Upper lobe of left lung (tissue), 6 donors: ENCODE results near the gene MLST8. TPM values are rescaled to one million over a fixed set of nuclear protein-coding genes. Genes with fewer than 3 reads are reported as not detected.

Experiments used
- ATAC-seq, 2 donors: fragments of 200-7000 bp; cut with Tn5 transposase; one replicate each; pipeline ENCODE4 v1.9.1; 2022; ENCODE audit warnings: mild to moderate bottlenecking in 2 of 2, moderate library complexity in 2 of 2; ENCODE audit not compliant: low FRiP score in 2 of 2
- DNase-seq, 2 donors: peaks; one replicate each; pipeline ENCODE4 v3.0.0-alpha.2; 2019 to 2020
- H3K27ac ChIP-seq, 4 donors: fragments of 200-600 bp; sonication (generic); one replicate each; pipeline ENCODE4 v1.5.1; 2016 to 2019
- H3K27me3 ChIP-seq, 4 donors: fragments of 200-600 bp; sonication (generic); one replicate each; pipeline ENCODE4 v1.5.1; 2017 to 2019
- H3K36me3 ChIP-seq, 4 donors: fragments of 200-600 bp; sonication (generic); one replicate each; pipeline ENCODE4 v1.5.1; 2016 to 2019
- H3K4me1 ChIP-seq, 4 donors: fragments of 200-600 bp; sonication (generic); one replicate each; pipeline ENCODE4 v1.5.1; 2018 to 2019
- H3K4me3 ChIP-seq, 4 donors: fragments of 200-600 bp; sonication (generic); one replicate each; pipeline ENCODE4 v1.5.1; 2017 to 2019; ENCODE audit warnings: mild to moderate bottlenecking in 2 of 4, moderate library complexity in 1 of 4
- H3K9me3 ChIP-seq, 4 donors: fragments of 200-600 bp; sonication (generic); one replicate each; pipeline ENCODE4 v1.5.1; 2018 to 2019
- EP300 ChIP-seq, 4 donors: sonication (generic); formaldehyde crosslinking; IDR thresholded peaks; one replicate each; pipeline ENCODE4 v1.5.1; 2017; ENCODE audit warnings: antibody characterized with exemption in 4 of 4, control low read depth in 2 of 4
- POLR2A ChIP-seq, 4 donors: fragments of 450-650 bp; IDR thresholded peaks; one replicate each; pipeline ENCODE4 v1.5.1; 2016 to 2017; ENCODE audit warnings: antibody characterized with exemption in 4 of 4, mild to moderate bottlenecking in 2 of 4
- POLR2AphosphoS5 ChIP-seq, 2 donors: sonication (generic); formaldehyde crosslinking; IDR thresholded peaks; one replicate each; pipeline ENCODE4 v1.5.1; 2017; ENCODE audit warnings: antibody characterized with exemption in 2 of 2
- WGBS, 2 donors: methylation state at CpG; one replicate each; pipeline ENCODE4 v1.1.5; 2017 to 2018; 5-methylcytosine and 5-hydroxymethylcytosine counted together
- total RNA-seq, 6 donors: library from RNA; depleted of rRNA in 4 of 6; stranded (reverse); fragments of >200 nt in 4 of 6; gene quantifications; one replicate each; pipeline versions ENCODE4 v1.1.0 to v1.2.1, GENCODE V29; 2016 to 2021
- TF ChIP-seq, protein P1 (sequence below), 6 experiments: fragments of 450-650 bp in 4 of 6; fragments of 200-600 bp in 2 of 6; sonication (generic) in 2 of 6; IDR thresholded peaks; one replicate each; pipeline ENCODE4 v1.5.1; 2016 to 2019; ENCODE audit warnings: antibody characterized with exemption in 6 of 6
- donor health status: DM: no; HTN: no; CAD: no; lungs with moderate emphysema.
- donor health status: DM: no; HTN: yes; CAD: no; lungs with severe emphysema.

The MLST8 gene
- total RNA-seq, 6 donors from 2014 or later, result 24.6 to 93.2 (median 47.7) TPM

DNA sequence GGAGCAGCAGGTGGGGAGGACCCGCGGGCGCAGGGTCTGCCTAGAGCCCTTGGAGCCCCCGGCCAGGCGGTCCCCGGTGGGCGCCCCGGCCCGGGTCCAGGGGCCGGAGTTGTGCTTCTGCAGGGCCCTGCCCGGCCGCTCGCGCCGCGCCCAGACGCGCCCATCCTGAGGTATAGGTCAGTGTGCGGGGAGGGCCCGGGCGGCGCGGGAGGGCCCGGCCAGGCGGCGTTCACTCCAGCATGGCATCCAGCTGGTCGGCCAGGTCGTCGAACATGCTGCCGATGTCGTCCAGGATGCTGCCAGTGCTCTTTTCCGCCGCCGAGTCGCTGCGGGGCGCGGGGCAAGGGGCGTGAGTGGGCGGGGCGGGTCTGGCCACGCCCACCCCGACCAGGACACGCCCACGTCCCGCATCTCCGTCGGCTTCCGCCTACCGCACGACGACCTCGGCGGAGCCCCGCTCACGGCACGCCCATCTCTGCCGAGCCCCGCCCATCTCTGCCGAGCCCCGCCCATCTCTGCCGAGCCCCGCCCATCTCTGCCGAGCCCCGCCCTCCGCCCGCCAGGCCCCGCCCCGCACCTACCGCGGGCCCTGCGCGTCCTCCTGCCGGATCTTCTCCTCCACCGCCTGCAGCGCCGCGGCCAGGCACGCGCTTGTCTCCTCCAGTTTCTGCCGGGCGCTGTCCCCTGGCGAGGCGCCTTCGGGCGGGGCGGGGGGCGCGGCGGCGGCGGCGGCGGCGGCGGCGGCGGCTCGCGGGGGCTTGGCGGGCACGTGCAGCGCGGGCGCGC, 26.7 kb upstream of the MLST8 start:
- 64 to 66% methylated on average over 14 to 47 of the region's 106 CpGs for WGBS, 2 donors
- ATAC-seq (peak in 1 of 2 donors; percentile 51), DNase-seq (peak in 1 of 2 donors; percentile 86)
- Histone ChIP-seq H3K27me3 (no peaks in the 10 kb centered on the region), H3K9me3 (no peaks in the 10 kb centered on the region), H3K4me3 (no peak overlapping the region), H3K4me1 (peaks cover 0 to 5% (median 0%) of the 10 kb centered on the region in 4 donors), H3K27ac (no peak overlapping the region), H3K36me3 (peaks cover 5 to 47% (median 44%) of the 10 kb centered on the region in 4 donors)
- TF ChIP-seq, protein P1, sequence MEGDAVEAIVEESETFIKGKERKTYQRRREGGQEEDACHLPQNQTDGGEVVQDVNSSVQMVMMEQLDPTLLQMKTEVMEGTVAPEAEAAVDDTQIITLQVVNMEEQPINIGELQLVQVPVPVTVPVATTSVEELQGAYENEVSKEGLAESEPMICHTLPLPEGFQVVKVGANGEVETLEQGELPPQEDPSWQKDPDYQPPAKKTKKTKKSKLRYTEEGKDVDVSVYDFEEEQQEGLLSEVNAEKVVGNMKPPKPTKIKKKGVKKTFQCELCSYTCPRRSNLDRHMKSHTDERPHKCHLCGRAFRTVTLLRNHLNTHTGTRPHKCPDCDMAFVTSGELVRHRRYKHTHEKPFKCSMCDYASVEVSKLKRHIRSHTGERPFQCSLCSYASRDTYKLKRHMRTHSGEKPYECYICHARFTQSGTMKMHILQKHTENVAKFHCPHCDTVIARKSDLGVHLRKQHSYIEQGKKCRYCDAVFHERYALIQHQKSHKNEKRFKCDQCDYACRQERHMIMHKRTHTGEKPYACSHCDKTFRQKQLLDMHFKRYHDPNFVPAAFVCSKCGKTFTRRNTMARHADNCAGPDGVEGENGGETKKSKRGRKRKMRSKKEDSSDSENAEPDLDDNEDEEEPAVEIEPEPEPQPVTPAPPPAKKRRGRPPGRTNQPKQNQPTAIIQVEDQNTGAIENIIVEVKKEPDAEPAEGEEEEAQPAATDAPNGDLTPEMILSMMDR (IDR thresholded peaks at IDR 0.05), result no peak
- TF ChIP-seq POLR2AphosphoS5 (IDR thresholded peaks at IDR 0.05) (no peak), EP300 (IDR thresholded peaks at IDR 0.05) (no peak), POLR2A (IDR thresholded peaks at IDR 0.05) (no peak)

GRCh38 chr16:2179107-2179501, 26.1 kb upstream of the MLST8 start:
- H3K27me3 ChIP-seq, result no peaks in the 10 kb centered on the region
- H3K4me1 ChIP-seq, result peaks cover 0 to 5% (median 0%) of the 10 kb centered on the region in 4 donors
- no peak overlapping the region for H3K4me3 ChIP-seq
- H3K9me3 ChIP-seq, result no peaks in the 10 kb centered on the region
- DNase-seq, result peak in 1 of 2 donors; percentile 85
- H3K27ac ChIP-seq, result no peak overlapping the region
- peaks cover 5 to 41% (median 38%) of the 10 kb centered on the region in 4 donors for H3K36me3 ChIP-seq
- no peak for ATAC-seq
- TF ChIP-seq POLR2A (IDR thresholded peaks at IDR 0.05), result no peak
- TF ChIP-seq POLR2AphosphoS5 (IDR thresholded peaks at IDR 0.05), result no peak
- TF ChIP-seq EP300 (IDR thresholded peaks at IDR 0.05), result no peak
- TF ChIP-seq, protein P1 (IDR thresholded peaks at IDR 0.05), result no peak
- 74% methylated on average over 18 to 20 of the region's 50 CpGs for WGBS, 2 donors

GRCh38 chr16:2179576-2179975, 25.7 kb upstream of the MLST8 start:
- H3K27me3 ChIP-seq, result no peaks in the 10 kb centered on the region
- H3K4me3 ChIP-seq, result no peak overlapping the region
- no peaks in the 10 kb centered on the region for H3K9me3 ChIP-seq
- WGBS, 2 donors, result 92 to 97% methylated on average over 19 to 31 of the region's 31 CpGs
- H3K36me3 ChIP-seq, result peaks cover 5 to 36% (median 33%) of the 10 kb centered on the region in 4 donors
- TF ChIP-seq POLR2AphosphoS5 (IDR thresholded peaks at IDR 0.05) (no peak), POLR2A (IDR thresholded peaks at IDR 0.05) (no peak), EP300 (IDR thresholded peaks at IDR 0.05) (no peak)
- TF ChIP-seq, protein P1 (IDR thresholded peaks at IDR 0.05), result no peak
- H3K4me1 ChIP-seq, result peaks cover 0 to 5% (median 0%) of the 10 kb centered on the region in 4 donors
- DNase-seq (peak in 1 of 2 donors; percentile 86), ATAC-seq (no peak)
- H3K27ac ChIP-seq, result no peak overlapping the region

- TF ChIP-seq POLR2AphosphoS5 (IDR thresholded peaks at IDR 0.05) (no peak), EP300 (IDR thresholded peaks at IDR 0.05) (no peak), POLR2A (IDR thresholded peaks at IDR 0.05) (no peak)
- TF ChIP-seq, protein P1 (IDR thresholded peaks at IDR 0.05), result no peak
- 97% methylated on average over 31 of the region's 43 CpGs; no CpG with 5 or more reads in 1 of the 2 donors for WGBS, 2 donors
- Histone ChIP-seq H3K4me3 (no peak overlapping the region), H3K9me3 (no peaks in the 10 kb centered on the region), H3K36me3 (peaks cover 3 to 27% (median 24%) of the 10 kb centered on the region in 4 donors), H3K27ac (no peak overlapping the region), H3K4me1 (peaks cover 0 to 5% (median 0%) of the 10 kb centered on the region in 4 donors), H3K27me3 (no peaks in the 10 kb centered on the region)
- DNase-seq (peak in 1 of 2 donors; percentile 84), ATAC-seq (no peak)
These were observed 24.8 kb upstream of the MLST8 start for GRCh38 chr16:2180461-2180860.
